ENCODE data around the gene FOXO3. TPM values are rescaled to one million over a fixed set of nuclear protein-coding genes. Genes with fewer than 3 reads are reported as not detected.

Gene FOXO3
- total and polyA plus RNA-seq, 2 of the 13 experiments (the other 11 are each of a cell fraction or from before 2014, with no cell fraction given): 16.0 to 22.5 TPM

DNA sequence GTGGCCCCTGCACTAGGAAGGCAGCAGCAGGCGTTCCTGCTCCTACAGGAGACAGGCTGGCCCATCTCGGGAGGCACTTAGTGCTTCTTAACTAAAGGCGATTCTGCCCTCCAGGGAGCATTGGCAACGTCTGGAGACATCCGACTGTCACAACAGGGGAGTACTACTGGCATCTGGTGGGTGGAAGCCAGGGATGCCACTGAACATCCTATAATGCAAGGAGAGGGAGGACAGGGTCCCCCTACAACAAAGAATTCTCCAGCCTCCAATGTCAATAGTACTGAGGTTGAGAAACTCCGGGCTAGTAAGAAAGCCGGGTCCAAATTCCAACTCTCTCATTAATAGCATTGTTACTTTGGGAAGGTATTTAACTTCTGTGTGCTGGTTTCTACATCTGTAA is 168.1 kb downstream of the FOXO3 start (continued):
- TF ChIP-seq U2AF1 (optimal IDR thresholded peaks at IDR 0.05; ENCODE audit: low read depth, low read length) (no peak), ZKSCAN1 (IDR thresholded peaks at IDR 0.05; ENCODE audit: low read length) (no peak), ZNF12 (CRISPR knock-in tag; IDR thresholded peaks at IDR 0.05) (no peak), ZNF317 (CRISPR knock-in tag; IDR thresholded peaks at IDR 0.05) (no peak), ZNF816 (CRISPR knock-in tag; IDR thresholded peaks at IDR 0.05; ENCODE audit: borderline replicate concordance) (no peak), ZNF232 (CRISPR knock-in tag; IDR thresholded peaks at IDR 0.05; ENCODE audit: borderline replicate concordance) (no peak), ZNF549 (CRISPR knock-in tag; IDR thresholded peaks at IDR 0.05) (no peak), ZBTB40 (IDR thresholded peaks at IDR 0.05) (no peak), ZBTB40 (CRISPR knock-in tag; IDR thresholded peaks at IDR 0.05) (no peak)
- TF ChIP-seq, protein P1, sequence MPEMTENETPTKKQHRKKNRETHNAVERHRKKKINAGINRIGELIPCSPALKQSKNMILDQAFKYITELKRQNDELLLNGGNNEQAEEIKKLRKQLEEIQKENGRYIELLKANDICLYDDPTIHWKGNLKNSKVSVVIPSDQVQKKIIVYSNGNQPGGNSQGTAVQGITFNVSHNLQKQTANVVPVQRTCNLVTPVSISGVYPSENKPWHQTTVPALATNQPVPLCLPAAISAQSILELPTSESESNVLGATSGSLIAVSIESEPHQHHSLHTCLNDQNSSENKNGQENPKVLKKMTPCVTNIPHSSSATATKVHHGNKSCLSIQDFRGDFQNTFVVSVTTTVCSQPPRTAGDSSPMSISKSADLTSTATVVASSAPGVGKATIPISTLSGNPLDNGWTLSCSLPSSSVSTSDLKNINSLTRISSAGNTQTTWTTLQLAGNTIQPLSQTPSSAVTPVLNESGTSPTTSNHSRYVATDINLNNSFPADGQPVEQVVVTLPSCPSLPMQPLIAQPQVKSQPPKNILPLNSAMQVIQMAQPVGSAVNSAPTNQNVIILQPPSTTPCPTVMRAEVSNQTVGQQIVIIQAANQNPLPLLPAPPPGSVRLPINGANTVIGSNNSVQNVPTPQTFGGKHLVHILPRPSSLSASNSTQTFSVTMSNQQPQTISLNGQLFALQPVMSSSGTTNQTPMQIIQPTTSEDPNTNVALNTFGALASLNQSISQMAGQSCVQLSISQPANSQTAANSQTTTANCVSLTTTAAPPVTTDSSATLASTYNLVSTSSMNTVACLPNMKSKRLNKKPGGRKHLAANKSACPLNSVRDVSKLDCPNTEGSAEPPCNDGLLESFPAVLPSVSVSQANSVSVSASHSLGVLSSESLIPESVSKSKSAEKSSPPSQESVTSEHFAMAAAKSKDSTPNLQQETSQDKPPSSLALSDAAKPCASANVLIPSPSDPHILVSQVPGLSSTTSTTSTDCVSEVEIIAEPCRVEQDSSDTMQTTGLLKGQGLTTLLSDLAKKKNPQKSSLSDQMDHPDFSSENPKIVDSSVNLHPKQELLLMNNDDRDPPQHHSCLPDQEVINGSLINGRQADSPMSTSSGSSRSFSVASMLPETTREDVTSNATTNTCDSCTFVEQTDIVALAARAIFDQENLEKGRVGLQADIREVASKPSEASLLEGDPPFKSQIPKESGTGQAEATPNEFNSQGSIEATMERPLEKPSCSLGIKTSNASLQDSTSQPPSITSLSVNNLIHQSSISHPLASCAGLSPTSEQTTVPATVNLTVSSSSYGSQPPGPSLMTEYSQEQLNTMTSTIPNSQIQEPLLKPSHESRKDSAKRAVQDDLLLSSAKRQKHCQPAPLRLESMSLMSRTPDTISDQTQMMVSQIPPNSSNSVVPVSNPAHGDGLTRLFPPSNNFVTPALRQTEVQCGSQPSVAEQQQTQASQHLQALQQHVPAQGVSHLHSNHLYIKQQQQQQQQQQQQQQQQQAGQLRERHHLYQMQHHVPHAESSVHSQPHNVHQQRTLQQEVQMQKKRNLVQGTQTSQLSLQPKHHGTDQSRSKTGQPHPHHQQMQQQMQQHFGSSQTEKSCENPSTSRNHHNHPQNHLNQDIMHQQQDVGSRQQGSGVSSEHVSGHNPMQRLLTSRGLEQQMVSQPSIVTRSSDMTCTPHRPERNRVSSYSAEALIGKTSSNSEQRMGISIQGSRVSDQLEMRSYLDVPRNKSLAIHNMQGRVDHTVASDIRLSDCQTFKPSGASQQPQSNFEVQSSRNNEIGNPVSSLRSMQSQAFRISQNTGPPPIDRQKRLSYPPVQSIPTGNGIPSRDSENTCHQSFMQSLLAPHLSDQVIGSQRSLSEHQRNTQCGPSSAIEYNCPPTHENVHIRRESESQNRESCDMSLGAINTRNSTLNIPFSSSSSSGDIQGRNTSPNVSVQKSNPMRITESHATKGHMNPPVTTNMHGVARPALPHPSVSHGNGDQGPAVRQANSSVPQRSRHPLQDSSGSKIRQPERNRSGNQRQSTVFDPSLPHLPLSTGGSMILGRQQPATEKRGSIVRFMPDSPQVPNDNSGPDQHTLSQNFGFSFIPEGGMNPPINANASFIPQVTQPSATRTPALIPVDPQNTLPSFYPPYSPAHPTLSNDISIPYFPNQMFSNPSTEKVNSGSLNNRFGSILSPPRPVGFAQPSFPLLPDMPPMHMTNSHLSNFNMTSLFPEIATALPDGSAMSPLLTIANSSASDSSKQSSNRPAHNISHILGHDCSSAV (CRISPR knock-in tag; IDR thresholded peaks at IDR 0.05; ENCODE audit: borderline replicate concordance): no peak
- TF ChIP-seq, protein P2, sequence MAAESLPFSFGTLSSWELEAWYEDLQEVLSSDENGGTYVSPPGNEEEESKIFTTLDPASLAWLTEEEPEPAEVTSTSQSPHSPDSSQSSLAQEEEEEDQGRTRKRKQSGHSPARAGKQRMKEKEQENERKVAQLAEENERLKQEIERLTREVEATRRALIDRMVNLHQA (CRISPR knock-in tag; IDR thresholded peaks at IDR 0.05): no peak
